GM18526 (cell line): ENCODE data around the gene MTUS2.

Experiments used
- POLR2A ChIP-seq: IDR thresholded peaks from 3 replicates; pipeline ENCODE4 v1.6.1; 2011; ENCODE audit not compliant: insufficient read length; ENCODE audit errors: extremely low read depth

The MTUS2 gene

GRCh38 chr13:29452773-29453616, 632.9 kb downstream of the MTUS2 start:
- no peak for TF ChIP-seq POLR2A

- no peak for TF ChIP-seq POLR2A
Observed at GRCh38 chr13:29453617-29454011, 633.5 kb downstream of the MTUS2 start.

- TF ChIP-seq POLR2A = no peak
Observed at GRCh38 chr13:29454931-29455481, 634.9 kb downstream of the MTUS2 start.

GRCh38 chr13:29456419-29456818, 636.3 kb downstream of the MTUS2 start:
- no peak for TF ChIP-seq POLR2A

- no peak for TF ChIP-seq POLR2A
Observed at GRCh38 chr13:29457299-29457698, 637.2 kb downstream of the MTUS2 start.

- no peak for TF ChIP-seq POLR2A
Observed at GRCh38 chr13:29458419-29458818, 638.3 kb downstream of the MTUS2 start.

GRCh38 chr13:29459813-29460355, 639.7 kb downstream of the MTUS2 start:
- TF ChIP-seq POLR2A = no peak

- no peak for TF ChIP-seq POLR2A
Observed at GRCh38 chr13:29464105-29464679, 644.1 kb downstream of the MTUS2 start.

GRCh38 chr13:29465741-29466293, 645.7 kb downstream of the MTUS2 start:
- TF ChIP-seq POLR2A = no peak

- no peak for TF ChIP-seq POLR2A
Observed at GRCh38 chr13:29471551-29471950, 651.4 kb downstream of the MTUS2 start.

GRCh38 chr13:29472332-29472961, 652.3 kb downstream of the MTUS2 start:
- TF ChIP-seq POLR2A = no peak

- no peak for TF ChIP-seq POLR2A
Observed at GRCh38 chr13:29473166-29473565, 653.0 kb downstream of the MTUS2 start.

- no peak for TF ChIP-seq POLR2A
Observed at GRCh38 chr13:29474991-29475390, 654.9 kb downstream of the MTUS2 start.

- TF ChIP-seq POLR2A = no peak
Observed at GRCh38 chr13:29476046-29476445, 655.9 kb downstream of the MTUS2 start.
